HG03442 (cell line): Measurements from ENCODE around the gene CAPS.
"Not testable (repeated sequence)": the region's sequence is repeated elsewhere in the genome, so short reads cannot be mapped to it uniquely, and the experiment has no call there.

Experiments
- ATAC-seq: cut with Tn5 transposase; IDR thresholded peaks from one replicate; pipeline ENCODE4 v1.9.1; 2021; ENCODE audit warnings: mild to moderate bottlenecking, moderate library complexity; ENCODE audit not compliant: unreplicated experiment

The CAPS gene

GRCh38 chr19:5913739-5914357, at the start of gene CAPS:
Gene CAPS, plus strand, starts transcription at chr19:5914254. Its CDS starts 153 bp downstream, at chr19:5914407.
- ATAC-seq: no peak

GRCh38 chr19:5864725-5865486, 49.1 kb upstream of the CAPS start:
- ATAC-seq: no peak

- ATAC-seq: no peak
These were observed 48.3 kb upstream of the CAPS start for GRCh38 chr19:5865772-5866171.

GRCh38 chr19:5867201-5868136, 46.6 kb upstream of the CAPS start:
- ATAC-seq: no peak

GRCh38 chr19:5870986-5871394, 43.1 kb upstream of the CAPS start:
- no peak for ATAC-seq

GRCh38 chr19:5873617-5874199, 40.3 kb upstream of the CAPS start:
- no peak for ATAC-seq

GRCh38 chr19:5874496-5874895, 39.6 kb upstream of the CAPS start:
- not testable (repeated sequence) for ATAC-seq

GRCh38 chr19:5877427-5877826, 36.6 kb upstream of the CAPS start:
- ATAC-seq: no peak

GRCh38 chr19:5877882-5878281, 36.2 kb upstream of the CAPS start:
- ATAC-seq: no peak

GRCh38 chr19:5880196-5880595, 33.9 kb upstream of the CAPS start:
- no peak for ATAC-seq

- no peak for ATAC-seq
These were observed 33.4 kb upstream of the CAPS start for GRCh38 chr19:5880604-5881078.

GRCh38 chr19:5881543-5882299, 32.3 kb upstream of the CAPS start:
- no peak for ATAC-seq

GRCh38 chr19:5882421-5882968, 31.6 kb upstream of the CAPS start:
- no peak for ATAC-seq

GRCh38 chr19:5883157-5883873, 30.7 kb upstream of the CAPS start:
- ATAC-seq: not testable (repeated sequence)

- not testable (repeated sequence) for ATAC-seq
These were observed 29.8 kb upstream of the CAPS start for GRCh38 chr19:5884065-5884811.

GRCh38 chr19:5889288-5889971, 24.6 kb upstream of the CAPS start:
- no peak for ATAC-seq

- no peak for ATAC-seq
These were observed 24.0 kb upstream of the CAPS start for GRCh38 chr19:5890099-5890498.

- ATAC-seq: no peak
These were observed 22.5 kb upstream of the CAPS start for GRCh38 chr19:5891572-5891937.
